ENCODE results near the gene ARMC2. TPM values are rescaled to one million over a fixed set of nuclear protein-coding genes. Genes with fewer than 3 reads are reported as not detected.
A peak's percentile ranks its signal among the peaks of the same experiment; 100 is the strongest.

ARMC2 gene
- total RNA-seq (10 to 100 TPM in 1 of 5 donors, 1 to 10 TPM in 3, not detected in 1; 2.3 to 13.4 (median 4.0) TPM), polyA plus RNA-seq (1 to 10 TPM in 2 of 3 donors, under 1 TPM in 1; 0.46 to 1.7 (median 1.1) TPM)
- long read RNA-seq, donor 1: 0 reads
- long read RNA-seq, donor 2: 0 reads
- long read RNA-seq, donor 3: 0 reads
- long read RNA-seq, donor 4: 0 reads
- long read RNA-seq, donor 5: 0 reads
- long read RNA-seq, donor 6: 0 reads
- long read RNA-seq, donor 7: 0 reads
- long read RNA-seq, donor 8, partial matches to known transcripts: 6 of 6 reads
- long read RNA-seq, donor 8, other reads (novel, unspliced or antisense): 0 of 6 reads
- long read RNA-seq, donor 9: 0 reads
- long read RNA-seq, donor 10: 0 reads

- Histone ChIP-seq H3K27ac (peak within 1 kb of the TSS; percentile 72 to 87 (median 84)), H3K9me3 (no peaks in the 10 kb centered on the region), H3K4me1 (peaks cover 5 to 50% (median 14%) of the 10 kb centered on the region in 4 donors), H3K27me3 (no peaks in the 10 kb centered on the region), H3K36me3 (no peaks in the 10 kb centered on the region), H3K4me3 (peak within 1 kb of the TSS; percentile 67 to 92 (median 82))
- 0 to 1% (median 0%) methylated on average over 41 to 61 of the region's 61 CpGs for WGBS, 5 donors
- intact Hi-C loops (cut with DNase I; ENCODE audit: low total_unique reads): no loop called here
- TF ChIP-seq POLR2AphosphoS5 (IDR thresholded peaks at IDR 0.05): peak; percentile 12 to 90 (median 49)
- TF ChIP-seq EP300 (IDR thresholded peaks at IDR 0.05): no peak
- peak; percentile 94 to 97 for DNase-seq
These were observed at the start of gene ARMC2 for GRCh38 chr6:108848116-108848868. TSS of gene ARMC2 (plus strand) at chr6:108848422. CDS start at chr6:108854268, 5,846 bp downstream.

GRCh38 chr6:108798670-108799353 is 49.4 kb upstream of the ARMC2 start:
- peak; percentile 54 to 68 for DNase-seq
- H3K27ac ChIP-seq: peak overlapping the region; percentile 20 to 75 (median 57)
- 44 to 71% (median 56%) methylated on average over 18 of the region's 18 CpGs for WGBS, 5 donors

GRCh38 chr6:108799354-108799717 is 48.9 kb upstream of the ARMC2 start:
- Histone ChIP-seq H3K4me1 (peaks cover 31 to 72% (median 47%) of the 10 kb centered on the region in 4 donors), H3K36me3 (no peaks in the 10 kb centered on the region), H3K27ac (no peak overlapping the region), H3K27me3 (no peaks in the 10 kb centered on the region), H3K9me3 (no peaks in the 10 kb centered on the region), H3K4me3 (no peak overlapping the region)
- DNase-seq: no peak
- intact Hi-C loops (cut with DNase I; ENCODE audit: low total_unique reads): no loop called here
- TF ChIP-seq POLR2A (IDR thresholded peaks at IDR 0.05) (no peak), CTCF (IDR thresholded peaks at IDR 0.05) (no peak), POLR2AphosphoS5 (IDR thresholded peaks at IDR 0.05) (no peak), EP300 (IDR thresholded peaks at IDR 0.05) (no peak)
- WGBS, 5 donors: 91 to 99% (median 97%) methylated on average over 9 of the region's 9 CpGs

More at GRCh38 chr6:108798670-108799353, 49.4 kb upstream of the ARMC2 start:
- Histone ChIP-seq H3K9me3 (no peaks in the 10 kb centered on the region), H3K4me3 (no peak overlapping the region), H3K27me3 (no peaks in the 10 kb centered on the region), H3K4me1 (peaks cover 31 to 74% (median 49%) of the 10 kb centered on the region in 4 donors), H3K36me3 (no peaks in the 10 kb centered on the region)
- no peak for TF ChIP-seq EP300 (IDR thresholded peaks at IDR 0.05)
- peak in 2 of 3 donors; percentile 18 to 24 for TF ChIP-seq POLR2AphosphoS5 (IDR thresholded peaks at IDR 0.05)
- TF ChIP-seq CTCF (IDR thresholded peaks at IDR 0.05): no peak
- intact Hi-C loops (cut with DNase I; ENCODE audit: low total_unique reads): no loop called here

GRCh38 chr6:108799791-108800190 is 48.4 kb upstream of the ARMC2 start:
- H3K4me3 ChIP-seq: no peak overlapping the region
- no peak for TF ChIP-seq CTCF (IDR thresholded peaks at IDR 0.05)
- TF ChIP-seq EP300 (IDR thresholded peaks at IDR 0.05): no peak
- TF ChIP-seq POLR2A (IDR thresholded peaks at IDR 0.05): no peak
- no peak for TF ChIP-seq POLR2AphosphoS5 (IDR thresholded peaks at IDR 0.05)
- H3K27ac ChIP-seq: no peak overlapping the region
- no peak for DNase-seq
- intact Hi-C loops (cut with DNase I; ENCODE audit: low total_unique reads): no loop called here
- no peaks in the 10 kb centered on the region for H3K27me3 ChIP-seq
- no peaks in the 10 kb centered on the region for H3K36me3 ChIP-seq
- H3K9me3 ChIP-seq: no peaks in the 10 kb centered on the region
- H3K4me1 ChIP-seq: peaks cover 31 to 69% (median 45%) of the 10 kb centered on the region in 4 donors
- 90 to 100% (median 96%) methylated on average over 1 of the region's 1 CpG for WGBS, 5 donors
